SK-N-SH (cell line): ENCODE measurements around the gene KCNK5. TPM values are rescaled to one million over a fixed set of nuclear protein-coding genes. Genes with fewer than 3 reads are reported as not detected.

Experiments
- CTCF ChIA-PET: fragments of 300-600, 350-600 bp; formaldehyde crosslinking; extraction: SDS; loops from one replicate; lab custom pipeline; 2021; lab: Yijun Ruan, JAX
- POLR2A ChIA-PET: fragments of 350-600 bp; sonication (Branson Sonifier 250); formaldehyde crosslinking; extraction: SDS; loops from one replicate; lab custom pipeline; 2020; ENCODE audit warnings: antibody characterized with exemption, inconsistent platforms; lab: Yijun Ruan, JAX
- DNase-seq: peaks from one replicate; pipeline ENCODE4 v3.0.0; 2012
- H2AFZ ChIP-seq: fragments of 200-600 bp; sonication (generic); 2 replicates; pipeline ENCODE4 v1.8.1; 2016; ENCODE audit warnings: antibody characterized with exemption, mild to moderate bottlenecking, low read depth
- H3F3A ChIP-seq: fragments of 200-600 bp; sonication (generic); replicated peaks from 2 replicates; pipeline ENCODE3; 2016; ENCODE audit warnings: antibody characterized with exemption, mild to moderate bottlenecking; ENCODE audit not compliant: insufficient read depth
- H3K27ac ChIP-seq, 2 experiments: fragments of 200-500 bp in 1 of 2; fragments of 200-600 bp in 1 of 2; sonication (Bioruptor generic) in 1 of 2; sonication (generic), shearing (Covaris generic) in 1 of 2; 2 replicates each; pipeline versions ENCODE4 v1.5.1 to v1.6.1; 2014 to 2016; ENCODE audit warnings: low read depth in 2 of 2, inconsistent platforms in 1 of 2, low read length in 1 of 2, mild to moderate bottlenecking in 1 of 2, mixed read lengths in 1 of 2
- H3K27me3 ChIP-seq: fragments of 200-600 bp; sonication (generic), shearing (Covaris generic); 2 replicates; pipeline ENCODE4 v1.6.1; 2016; ENCODE audit warnings: mixed run types; ENCODE audit not compliant: insufficient read depth
- H3K36me3 ChIP-seq, 2 experiments: fragments of 200-500 bp in 1 of 2; fragments of 200-600 bp in 1 of 2; sonication (Bioruptor generic) in 1 of 2; sonication (generic) in 1 of 2; replicated peaks in 1 of 2; 2 replicates each; pipeline versions ENCODE3 to v1.5.1; 2014 to 2016; ENCODE audit warnings: low read length in 1 of 2, mild to moderate bottlenecking in 1 of 2; ENCODE audit not compliant: insufficient read depth in 2 of 2, control insufficient read depth in 1 of 2
- H3K4me1 ChIP-seq, 2 experiments: fragments of 200-500 bp in 1 of 2; fragments of 200-600 bp in 1 of 2; sonication (Bioruptor generic) in 1 of 2; sonication (generic), shearing (Covaris generic) in 1 of 2; 2 replicates each; pipeline versions ENCODE4 v1.5.1 to v1.6.1; 2014 to 2016; ENCODE audit warnings: low read depth in 1 of 2, low read length in 1 of 2, mixed run types in 1 of 2; ENCODE audit not compliant: insufficient read depth in 2 of 2, control insufficient read depth in 1 of 2
- H3K4me2 ChIP-seq: fragments of 200-600 bp; sonication (generic), shearing (Covaris generic); 2 replicates; pipeline ENCODE4 v1.6.1; 2017; ENCODE audit warnings: mixed run types
- H3K4me3 ChIP-seq, 2 experiments: fragments of 200-500 bp in 1 of 2; fragments of 200-600 bp in 1 of 2; sonication (Bioruptor generic) in 1 of 2; sonication (generic), shearing (Covaris generic) in 1 of 2; 2 replicates each; pipeline versions ENCODE4 v1.5.1 to v1.8.1; 2014 to 2016; ENCODE audit warnings: low read depth in 2 of 2, inconsistent platforms in 1 of 2, low read length in 1 of 2, mild to moderate bottlenecking in 1 of 2, mixed read lengths in 1 of 2, moderate library complexity in 1 of 2
- H3K79me2 ChIP-seq: fragments of 200-600 bp; sonication (generic); 2 replicates; pipeline ENCODE4 v1.8.1; 2017; ENCODE audit warnings: mild to moderate bottlenecking; ENCODE audit not compliant: insufficient read depth
- H3K9ac ChIP-seq: fragments of 200-600 bp; sonication (generic); 2 replicates; pipeline ENCODE4 v1.6.1; 2017; ENCODE audit warnings: mixed run types
- H3K9me2 ChIP-seq: fragments of 200-600 bp; sonication (generic); 2 replicates; pipeline ENCODE4 v1.6.1; 2017; ENCODE audit warnings: mixed run types
- H3K9me3 ChIP-seq: fragments of 200-600 bp; sonication (generic); 2 replicates; pipeline ENCODE4 v1.6.1; 2017; ENCODE audit warnings: mixed run types, mild to moderate bottlenecking, moderate library complexity
- H4K20me1 ChIP-seq: fragments of 200-600 bp; sonication (generic); 2 replicates; pipeline ENCODE4 v1.6.1; 2017; ENCODE audit warnings: mild to moderate bottlenecking, mixed run types; ENCODE audit not compliant: insufficient read depth
- FOSL2 ChIP-seq: IDR thresholded peaks from 2 replicates; pipeline ENCODE4 v1.4.0; 2012; ENCODE audit warnings: low read depth, mild to moderate bottlenecking, moderate library complexity, borderline replicate concordance
- FOXM1 ChIP-seq: IDR thresholded peaks from 2 replicates; pipeline ENCODE4 v1.4.0; 2012; ENCODE audit warnings: low read depth, mild to moderate bottlenecking
- MEF2A ChIP-seq: IDR thresholded peaks from 2 replicates; pipeline ENCODE4 v1.4.0; 2012; ENCODE audit warnings: low read depth, borderline replicate concordance
- NFIC ChIP-seq: IDR thresholded peaks from 2 replicates; pipeline ENCODE4 v1.4.0; 2012; ENCODE audit warnings: borderline replicate concordance
- POLR2AphosphoS5 ChIP-seq: IDR thresholded peaks from 2 replicates; pipeline ENCODE4 v1.6.1; 2012; ENCODE audit warnings: low read depth, low read length
- RAD21 ChIP-seq: IDR thresholded peaks from 2 replicates; pipeline ENCODE4 v1.6.1; 2012; ENCODE audit warnings: mild to moderate bottlenecking, low read length
- RCOR1 ChIP-seq: fragments of 150-350 bp; IDR thresholded peaks from 2 replicates; pipeline ENCODE4 v1.6.1; 2017; ENCODE audit warnings: antibody characterized with exemption, low read length
- RFX5 ChIP-seq: IDR thresholded peaks from 2 replicates; pipeline ENCODE4 v1.6.1; 2012; ENCODE audit warnings: mild to moderate bottlenecking, improper control_type of control experiment, low read length
- YY1 ChIP-seq: IDR thresholded peaks from 2 replicates; pipeline ENCODE4 v1.4.0; 2012; ENCODE audit warnings: low read depth, mild to moderate bottlenecking
- WGBS: methylation state at CpG from one replicate; pipeline ENCODE4 v1.1.6; 2017; ENCODE audit warnings: low lambda C conversion rate; 5-methylcytosine and 5-hydroxymethylcytosine counted together
- polyA plus RNA-seq, 3 experiments: library from polyadenylated mRNA; depleted of rRNA; stranded (reverse); fragments of >200 nt; gene quantifications; 2 replicates each; pipeline ENCODE4 v1.2.3, GENCODE V29; 2012
- TF ChIP-seq, protein P1 (sequence below): IDR thresholded peaks from 2 replicates; pipeline ENCODE4 v1.4.0; 2012; ENCODE audit warnings: low read depth, borderline replicate concordance
- TF ChIP-seq, protein P2 (sequence below): fragments of 150-350 bp; IDR thresholded peaks from 2 replicates; pipeline ENCODE4 v1.6.1; 2017; ENCODE audit warnings: antibody characterized with exemption, low read length, low read depth, borderline replicate concordance
- TF ChIP-seq, protein P3 (sequence below): IDR thresholded peaks from 2 replicates; pipeline ENCODE4 v1.6.1; 2012; ENCODE audit warnings: mild to moderate bottlenecking, low read depth, low read length, moderate library complexity
- TF ChIP-seq, protein P4 (sequence below): IDR thresholded peaks from 2 replicates; pipeline ENCODE4; 2012
- TF ChIP-seq, protein P5 (sequence below): fragments of 150-350 bp; IDR thresholded peaks from 2 replicates; pipeline ENCODE4 v1.6.1; 2016; ENCODE audit warnings: mild to moderate bottlenecking, low read depth, low read length

Gene KCNK5
- polyA plus RNA-seq, 1 of the 3 experiments (the other 2 are of a cell fraction): not detected

DNA sequence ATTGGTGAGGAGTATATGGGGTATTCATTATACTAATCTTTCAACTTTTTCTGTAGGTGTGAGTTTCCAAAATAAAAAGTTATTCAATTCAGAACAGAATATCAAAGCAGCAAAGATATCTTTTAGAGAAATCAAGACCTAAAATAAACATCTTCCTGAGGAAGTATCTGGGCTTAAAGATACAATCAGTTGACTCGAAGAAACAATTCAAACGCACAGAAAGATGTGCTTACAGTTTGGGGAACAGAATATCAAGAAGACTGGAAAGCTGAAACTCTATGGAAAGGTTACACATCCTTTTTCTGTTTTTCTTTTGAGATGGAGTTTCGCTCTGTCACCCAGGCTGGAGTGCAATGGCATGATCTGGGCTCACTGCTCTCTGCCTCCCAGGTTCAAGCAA lies 78.1 kb downstream of the KCNK5 start (continued):
- TF ChIP-seq, protein P1, sequence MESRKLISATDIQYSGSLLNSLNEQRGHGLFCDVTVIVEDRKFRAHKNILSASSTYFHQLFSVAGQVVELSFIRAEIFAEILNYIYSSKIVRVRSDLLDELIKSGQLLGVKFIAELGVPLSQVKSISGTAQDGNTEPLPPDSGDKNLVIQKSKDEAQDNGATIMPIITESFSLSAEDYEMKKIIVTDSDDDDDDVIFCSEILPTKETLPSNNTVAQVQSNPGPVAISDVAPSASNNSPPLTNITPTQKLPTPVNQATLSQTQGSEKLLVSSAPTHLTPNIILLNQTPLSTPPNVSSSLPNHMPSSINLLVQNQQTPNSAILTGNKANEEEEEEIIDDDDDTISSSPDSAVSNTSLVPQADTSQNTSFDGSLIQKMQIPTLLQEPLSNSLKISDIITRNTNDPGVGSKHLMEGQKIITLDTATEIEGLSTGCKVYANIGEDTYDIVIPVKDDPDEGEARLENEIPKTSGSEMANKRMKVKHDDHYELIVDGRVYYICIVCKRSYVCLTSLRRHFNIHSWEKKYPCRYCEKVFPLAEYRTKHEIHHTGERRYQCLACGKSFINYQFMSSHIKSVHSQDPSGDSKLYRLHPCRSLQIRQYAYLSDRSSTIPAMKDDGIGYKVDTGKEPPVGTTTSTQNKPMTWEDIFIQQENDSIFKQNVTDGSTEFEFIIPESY: no peak

DNA sequence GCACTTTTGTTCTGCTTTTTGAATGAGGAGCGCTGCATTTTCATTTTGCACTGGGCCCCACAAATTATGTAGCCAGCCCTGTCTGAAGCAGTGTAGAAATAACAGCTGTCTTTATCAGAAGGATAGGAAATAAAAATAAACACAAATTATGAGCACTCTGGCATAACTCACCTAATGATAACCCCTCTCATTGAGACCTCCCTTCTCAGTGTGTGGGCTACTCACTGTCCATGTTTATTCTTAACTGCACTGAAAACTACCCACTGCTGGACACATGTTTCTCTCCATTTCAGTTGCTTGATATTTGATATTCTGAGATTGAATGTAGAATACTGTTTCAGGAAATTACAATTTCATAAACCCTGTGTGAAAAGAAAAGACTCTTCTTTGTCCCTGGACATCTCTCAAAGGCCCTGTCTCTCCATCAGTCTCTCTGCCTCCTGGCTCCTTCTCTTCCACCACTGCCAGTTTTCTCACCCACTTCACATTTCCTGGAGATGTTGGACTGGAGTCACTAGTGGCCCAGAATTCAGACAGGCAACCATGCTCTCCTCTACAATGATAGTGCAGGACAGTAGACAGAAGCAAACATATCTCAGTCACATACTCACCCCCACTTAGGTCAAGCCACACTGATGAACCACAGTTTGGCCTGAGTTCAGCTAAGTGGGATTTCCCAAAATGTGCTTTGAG lies 84.6 kb downstream of the KCNK5 start:
- CTCF ChIA-PET: interaction anchor here (1.7 kb wide), 1 partner anchor 158 kb away, joined by 3 read pairs; no protein-coding TSS in a partner anchor
- Histone ChIP-seq H3K79me2 (no peaks in the 10 kb centered on the region), H3K9me3 (no peaks in the 10 kb centered on the region), H3K36me3 (no peaks in the 10 kb centered on the region), H3K9ac (no peak overlapping the region), H3K9me2 (no peaks in the 10 kb centered on the region), H4K20me1 (no peaks in the 10 kb centered on the region), H2AFZ (no peak overlapping the region), H3K4me1 (peaks cover 0 to 5% of the 10 kb centered on the region in 2 experiments; a peak in 1 of 4 replicates), H3K27me3 (no peaks in the 10 kb centered on the region; the same call in 1 of the 2 replicates), H3K4me3 (no peak overlapping the region), H3F3A (no peaks in the 10 kb centered on the region), H3K4me2 (no peak overlapping the region), H3K27ac (no peak overlapping the region)
- TF ChIP-seq RFX5 (no peak), NFIC (no peak), POLR2AphosphoS5 (no peak), MEF2A (no peak), YY1 (no peak), FOXM1 (no peak)
- POLR2A ChIA-PET: no interaction called here
- WGBS: 72% methylated on average over 1 of the region's 1 CpG
- no peak for DNase-seq

DNA sequence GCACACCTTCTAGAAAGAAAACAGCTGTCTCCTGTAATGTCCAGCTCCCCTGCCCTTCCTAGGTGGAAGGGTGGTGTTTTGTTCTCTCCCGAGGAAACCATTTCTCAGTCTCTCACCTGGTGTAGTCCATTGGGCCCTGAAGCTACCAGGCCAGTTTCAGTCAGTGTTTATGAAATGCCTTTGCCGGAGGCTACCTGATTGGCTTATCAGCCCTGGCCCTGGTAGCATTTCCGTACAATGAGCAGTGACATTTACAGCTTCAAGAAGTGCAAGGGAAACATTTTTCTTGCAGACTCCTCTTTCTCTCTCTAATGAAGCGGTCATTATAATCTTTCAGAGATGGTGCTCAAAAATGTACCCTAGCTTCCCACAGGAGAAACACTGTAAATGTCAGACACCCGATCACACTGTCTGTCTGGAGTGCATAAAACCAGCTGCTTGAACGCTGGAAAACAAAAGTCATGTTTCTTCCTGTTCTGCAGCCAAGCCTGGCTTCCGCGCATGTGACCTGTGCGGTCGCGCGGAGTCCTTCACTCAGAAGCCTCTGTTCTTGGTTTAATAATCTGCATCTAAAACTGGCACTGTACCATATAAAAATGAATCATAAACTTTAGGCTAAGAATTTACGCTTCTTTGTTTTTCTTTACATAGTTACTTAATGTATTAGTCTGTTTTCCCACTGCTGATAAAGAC lies 85.9 kb downstream of the KCNK5 start:
- H3K4me3 ChIP-seq: no peak overlapping the region
- no peaks in the 10 kb centered on the region; the same call in 1 of the 2 replicates for H3K27me3 ChIP-seq
- 70% methylated on average over 13 of the region's 13 CpGs for WGBS
- no peaks in the 10 kb centered on the region for H3K9me2 ChIP-seq
- ChIA-PET CTCF (interaction anchor here (0.5 to 1.7 kb wide), 3 partner anchors 114 to 935 kb away, joined by 3 read pairs; no protein-coding TSS in a partner anchor), POLR2A (no interaction called here)
- no peak overlapping the region for H3K4me2 ChIP-seq
- no peak overlapping the region for H2AFZ ChIP-seq
- no peak for DNase-seq
- H3K27ac ChIP-seq: no peak overlapping the region
- H3K9ac ChIP-seq: no peak overlapping the region
- H4K20me1 ChIP-seq: no peaks in the 10 kb centered on the region
- H3F3A ChIP-seq: no peaks in the 10 kb centered on the region
- H3K36me3 ChIP-seq: no peaks in the 10 kb centered on the region
- peaks cover 0 to 5% of the 10 kb centered on the region in 2 experiments; a peak in 1 of 4 replicates for H3K4me1 ChIP-seq
- no peaks in the 10 kb centered on the region for H3K79me2 ChIP-seq
- no peaks in the 10 kb centered on the region for H3K9me3 ChIP-seq
- TF ChIP-seq, protein P2, sequence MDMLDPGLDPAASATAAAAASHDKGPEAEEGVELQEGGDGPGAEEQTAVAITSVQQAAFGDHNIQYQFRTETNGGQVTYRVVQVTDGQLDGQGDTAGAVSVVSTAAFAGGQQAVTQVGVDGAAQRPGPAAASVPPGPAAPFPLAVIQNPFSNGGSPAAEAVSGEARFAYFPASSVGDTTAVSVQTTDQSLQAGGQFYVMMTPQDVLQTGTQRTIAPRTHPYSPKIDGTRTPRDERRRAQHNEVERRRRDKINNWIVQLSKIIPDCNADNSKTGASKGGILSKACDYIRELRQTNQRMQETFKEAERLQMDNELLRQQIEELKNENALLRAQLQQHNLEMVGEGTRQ: no peak
- TF ChIP-seq YY1: no peak
- TF ChIP-seq RFX5: no peak
- TF ChIP-seq, protein P3, sequence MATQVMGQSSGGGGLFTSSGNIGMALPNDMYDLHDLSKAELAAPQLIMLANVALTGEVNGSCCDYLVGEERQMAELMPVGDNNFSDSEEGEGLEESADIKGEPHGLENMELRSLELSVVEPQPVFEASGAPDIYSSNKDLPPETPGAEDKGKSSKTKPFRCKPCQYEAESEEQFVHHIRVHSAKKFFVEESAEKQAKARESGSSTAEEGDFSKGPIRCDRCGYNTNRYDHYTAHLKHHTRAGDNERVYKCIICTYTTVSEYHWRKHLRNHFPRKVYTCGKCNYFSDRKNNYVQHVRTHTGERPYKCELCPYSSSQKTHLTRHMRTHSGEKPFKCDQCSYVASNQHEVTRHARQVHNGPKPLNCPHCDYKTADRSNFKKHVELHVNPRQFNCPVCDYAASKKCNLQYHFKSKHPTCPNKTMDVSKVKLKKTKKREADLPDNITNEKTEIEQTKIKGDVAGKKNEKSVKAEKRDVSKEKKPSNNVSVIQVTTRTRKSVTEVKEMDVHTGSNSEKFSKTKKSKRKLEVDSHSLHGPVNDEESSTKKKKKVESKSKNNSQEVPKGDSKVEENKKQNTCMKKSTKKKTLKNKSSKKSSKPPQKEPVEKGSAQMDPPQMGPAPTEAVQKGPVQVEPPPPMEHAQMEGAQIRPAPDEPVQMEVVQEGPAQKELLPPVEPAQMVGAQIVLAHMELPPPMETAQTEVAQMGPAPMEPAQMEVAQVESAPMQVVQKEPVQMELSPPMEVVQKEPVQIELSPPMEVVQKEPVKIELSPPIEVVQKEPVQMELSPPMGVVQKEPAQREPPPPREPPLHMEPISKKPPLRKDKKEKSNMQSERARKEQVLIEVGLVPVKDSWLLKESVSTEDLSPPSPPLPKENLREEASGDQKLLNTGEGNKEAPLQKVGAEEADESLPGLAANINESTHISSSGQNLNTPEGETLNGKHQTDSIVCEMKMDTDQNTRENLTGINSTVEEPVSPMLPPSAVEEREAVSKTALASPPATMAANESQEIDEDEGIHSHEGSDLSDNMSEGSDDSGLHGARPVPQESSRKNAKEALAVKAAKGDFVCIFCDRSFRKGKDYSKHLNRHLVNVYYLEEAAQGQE: no peak
- TF ChIP-seq, protein P4, sequence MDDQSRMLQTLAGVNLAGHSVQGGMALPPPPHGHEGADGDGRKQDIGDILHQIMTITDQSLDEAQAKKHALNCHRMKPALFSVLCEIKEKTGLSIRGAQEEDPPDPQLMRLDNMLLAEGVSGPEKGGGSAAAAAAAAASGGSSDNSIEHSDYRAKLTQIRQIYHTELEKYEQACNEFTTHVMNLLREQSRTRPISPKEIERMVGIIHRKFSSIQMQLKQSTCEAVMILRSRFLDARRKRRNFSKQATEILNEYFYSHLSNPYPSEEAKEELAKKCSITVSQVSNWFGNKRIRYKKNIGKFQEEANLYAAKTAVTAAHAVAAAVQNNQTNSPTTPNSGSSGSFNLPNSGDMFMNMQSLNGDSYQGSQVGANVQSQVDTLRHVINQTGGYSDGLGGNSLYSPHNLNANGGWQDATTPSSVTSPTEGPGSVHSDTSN: no peak
- no peak for TF ChIP-seq RAD21
- no peak for TF ChIP-seq RCOR1
- no peak for TF ChIP-seq FOSL2
- TF ChIP-seq, protein P5, sequence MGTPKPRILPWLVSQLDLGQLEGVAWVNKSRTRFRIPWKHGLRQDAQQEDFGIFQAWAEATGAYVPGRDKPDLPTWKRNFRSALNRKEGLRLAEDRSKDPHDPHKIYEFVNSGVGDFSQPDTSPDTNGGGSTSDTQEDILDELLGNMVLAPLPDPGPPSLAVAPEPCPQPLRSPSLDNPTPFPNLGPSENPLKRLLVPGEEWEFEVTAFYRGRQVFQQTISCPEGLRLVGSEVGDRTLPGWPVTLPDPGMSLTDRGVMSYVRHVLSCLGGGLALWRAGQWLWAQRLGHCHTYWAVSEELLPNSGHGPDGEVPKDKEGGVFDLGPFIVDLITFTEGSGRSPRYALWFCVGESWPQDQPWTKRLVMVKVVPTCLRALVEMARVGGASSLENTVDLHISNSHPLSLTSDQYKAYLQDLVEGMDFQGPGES: no peak
